Activated effector memory CD4-positive, alpha-beta T cell treated with anti-CD3 and anti-CD28 coated beads, Interleukin-2, amount 50 U/mL, for 16 hours (primary cell): ENCODE data around the gene STXBP5.

ENCODE experiments used
- DNase-seq: peaks from one replicate; pipeline ENCODE4 v3.0.0-alpha.2; 2020

STXBP5 gene

DNA sequence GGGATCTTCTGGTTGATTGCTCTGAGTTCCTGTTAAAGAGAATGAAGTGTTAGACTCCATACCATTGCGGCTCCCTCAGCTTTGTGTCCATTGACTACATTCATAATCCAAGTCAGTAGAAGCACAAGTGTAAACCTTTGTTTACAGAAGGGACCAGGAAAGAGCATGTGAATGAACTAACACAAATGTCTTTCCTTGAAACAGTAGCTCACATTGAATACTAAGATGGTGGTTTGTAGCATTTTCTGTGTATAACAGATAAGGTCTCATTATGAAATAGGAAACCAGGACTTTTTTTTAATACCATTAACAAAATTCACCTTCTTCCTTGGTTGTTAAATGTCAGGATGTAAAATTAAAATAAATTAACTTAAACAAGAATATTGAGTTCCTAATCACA, 8.4 kb downstream of the STXBP5 start:
- DNase-seq: no peak

DNA sequence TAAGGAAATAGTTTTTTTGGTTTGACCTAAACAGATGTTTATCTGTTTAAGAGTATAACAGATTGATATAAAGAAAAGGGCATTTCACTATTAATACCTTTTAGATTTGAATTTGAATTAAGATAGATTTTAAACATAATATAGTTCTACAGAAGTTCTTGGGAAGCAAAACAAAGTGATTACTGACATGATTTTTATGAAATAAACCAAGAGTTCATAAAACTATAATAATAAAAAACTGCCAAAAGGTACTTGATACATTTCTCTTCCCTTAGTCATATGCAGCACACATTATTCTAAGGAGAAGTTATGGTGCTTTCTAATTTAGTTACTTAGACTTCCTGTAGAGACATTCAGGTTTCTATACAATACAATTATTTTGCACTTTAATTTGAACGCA, 9.6 kb downstream of the STXBP5 start:
- DNase-seq: no peak

DNA sequence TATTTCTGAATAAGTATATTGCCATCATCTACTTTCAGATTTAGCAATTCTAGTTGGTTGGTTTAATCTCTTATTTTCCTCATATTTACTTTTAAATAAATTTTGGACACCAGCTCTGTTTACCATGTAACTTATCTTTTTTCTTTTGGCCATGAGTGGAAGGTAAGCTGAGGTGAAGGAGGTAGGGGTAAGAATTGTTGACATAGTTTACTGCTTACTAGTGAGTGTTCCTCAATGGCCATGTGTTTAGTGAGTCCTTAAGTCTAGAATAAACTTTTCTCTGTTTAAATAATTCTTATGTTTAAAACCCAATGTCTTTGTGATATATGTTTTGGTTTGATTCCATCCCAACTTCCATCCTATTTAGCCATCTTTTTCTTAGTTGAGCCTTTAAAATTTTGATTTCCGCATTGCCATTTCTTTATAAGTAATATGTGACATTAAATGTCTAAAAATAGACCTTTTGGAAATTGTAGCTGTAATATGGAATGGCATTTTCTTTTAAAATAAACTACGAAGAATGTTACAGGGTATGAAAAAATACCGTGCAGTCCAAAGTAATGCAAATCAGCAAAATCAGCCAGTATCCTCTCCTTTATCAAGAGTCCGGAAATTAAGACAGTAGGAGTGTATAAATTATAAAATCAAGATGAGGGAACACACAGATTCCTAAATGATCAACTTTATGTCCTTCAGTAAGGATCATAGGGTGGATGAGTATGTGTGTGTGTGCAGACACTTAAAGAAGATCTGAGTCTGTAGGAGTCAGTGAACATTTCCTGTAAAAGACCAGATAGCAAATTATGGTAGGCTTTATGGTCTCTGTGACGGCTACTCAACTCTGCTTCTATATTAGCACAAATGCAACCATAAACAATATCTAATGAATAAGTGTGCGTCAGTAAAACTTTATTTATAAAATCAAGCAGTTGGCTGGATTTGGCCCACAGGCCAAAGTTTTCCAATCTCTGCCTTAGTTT, 10.3 kb downstream of the STXBP5 start:
- DNase-seq: no peak

DNA sequence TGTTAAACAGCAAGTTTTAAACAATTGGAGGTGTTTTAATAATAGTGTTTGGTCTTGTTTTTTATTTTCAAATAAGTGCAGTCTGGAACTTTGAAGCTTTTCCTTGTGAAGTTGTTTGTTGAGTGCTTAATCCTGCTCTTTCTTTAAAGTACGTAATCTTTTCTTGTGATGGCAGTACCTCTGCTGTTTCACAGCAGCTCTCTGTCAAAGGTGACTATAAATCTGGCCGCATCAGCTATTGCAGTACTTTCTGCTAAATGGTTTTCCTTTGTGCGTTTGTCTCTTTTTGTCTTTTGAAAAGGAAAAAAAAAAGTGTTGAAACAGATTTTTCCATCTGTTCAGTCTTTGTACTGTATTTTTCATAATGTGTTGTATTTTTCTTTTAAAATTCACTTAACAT, 12.7 kb downstream of the STXBP5 start:
- DNase-seq: no peak

DNA sequence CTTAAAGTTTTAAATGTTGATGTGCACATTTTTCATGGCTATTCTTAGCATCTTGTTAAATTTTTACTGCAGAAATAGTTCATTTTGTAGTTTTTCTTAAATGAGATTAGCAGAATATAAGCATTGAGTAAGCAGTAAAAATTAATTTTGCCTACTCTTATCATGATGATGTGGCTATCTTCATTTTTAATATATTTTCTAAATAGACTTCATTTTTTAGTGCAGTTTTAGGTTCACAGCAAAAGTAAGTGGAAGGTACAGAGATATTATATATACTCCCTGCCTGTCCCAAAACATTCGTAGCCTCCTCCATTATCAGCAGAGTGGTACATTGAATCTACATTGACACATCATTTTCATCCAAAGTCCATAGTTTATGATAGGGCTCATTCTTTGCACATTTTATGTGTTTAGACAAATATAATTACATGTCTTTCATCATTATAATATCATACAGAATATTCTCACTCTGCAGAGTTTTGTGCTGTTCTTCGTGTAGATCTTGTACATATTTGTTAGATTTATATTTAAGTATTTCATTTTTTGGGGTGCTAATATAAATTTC, 13.7 kb downstream of the STXBP5 start:
- no peak for DNase-seq

DNA sequence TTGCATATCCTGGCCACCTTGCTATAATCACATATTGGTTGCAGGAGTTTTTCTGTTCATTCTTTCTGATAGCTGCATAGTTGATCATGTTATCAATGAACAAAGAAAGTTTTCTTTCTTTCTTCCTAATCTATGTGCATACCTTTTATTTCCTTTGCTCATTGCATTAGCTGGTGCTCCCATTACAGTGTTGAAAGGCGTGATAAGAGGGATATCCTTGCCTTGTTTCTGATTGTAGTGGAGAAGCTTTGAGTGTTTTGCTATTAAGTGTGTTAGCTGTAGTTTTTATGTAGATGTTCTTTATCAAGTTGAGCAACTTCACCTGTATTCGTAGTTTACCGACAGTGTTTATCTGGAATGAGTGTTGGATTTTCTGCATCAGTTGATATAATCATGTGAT, 14.6 kb downstream of the STXBP5 start:
- DNase-seq: no peak

DNA sequence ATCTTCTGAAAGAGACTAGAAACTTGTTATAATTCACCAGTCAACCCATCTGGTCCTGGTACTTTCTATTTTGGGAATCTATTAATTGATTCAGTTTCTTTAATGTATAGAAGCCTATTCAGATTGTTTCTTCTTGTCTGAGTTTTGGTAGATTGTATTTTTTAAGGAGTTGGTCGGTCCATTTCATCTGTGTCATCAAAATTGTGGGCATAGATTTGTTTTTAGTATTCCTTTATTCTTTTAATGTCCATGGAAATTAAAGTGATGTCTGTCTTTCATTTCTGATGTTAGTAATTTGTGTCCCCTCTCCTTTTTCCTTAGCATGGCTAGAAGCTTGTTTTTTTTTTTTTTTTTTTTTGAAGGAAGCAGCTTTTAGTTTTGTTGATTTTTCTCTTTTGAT, 15.2 kb downstream of the STXBP5 start:
- no peak for DNase-seq

DNA sequence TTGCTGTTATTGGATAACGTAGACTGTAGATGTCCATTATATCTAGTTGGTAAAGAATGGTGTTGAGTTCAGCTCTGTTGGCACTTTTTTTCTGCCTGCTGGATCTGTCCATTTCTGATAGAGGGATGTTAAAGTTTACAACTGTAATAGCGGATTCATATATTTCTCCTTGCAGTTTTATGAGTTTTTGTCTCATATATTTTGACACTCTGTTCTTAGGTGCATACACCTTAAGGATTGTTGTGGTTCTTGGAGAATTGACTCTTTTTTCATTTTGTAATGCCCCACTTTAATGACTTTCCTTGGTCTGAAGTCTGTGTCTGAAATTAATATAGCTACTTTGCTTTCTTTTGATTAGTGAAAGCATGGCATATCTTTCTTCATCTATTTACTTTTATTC, 16.1 kb downstream of the STXBP5 start:
- no peak for DNase-seq

DNA sequence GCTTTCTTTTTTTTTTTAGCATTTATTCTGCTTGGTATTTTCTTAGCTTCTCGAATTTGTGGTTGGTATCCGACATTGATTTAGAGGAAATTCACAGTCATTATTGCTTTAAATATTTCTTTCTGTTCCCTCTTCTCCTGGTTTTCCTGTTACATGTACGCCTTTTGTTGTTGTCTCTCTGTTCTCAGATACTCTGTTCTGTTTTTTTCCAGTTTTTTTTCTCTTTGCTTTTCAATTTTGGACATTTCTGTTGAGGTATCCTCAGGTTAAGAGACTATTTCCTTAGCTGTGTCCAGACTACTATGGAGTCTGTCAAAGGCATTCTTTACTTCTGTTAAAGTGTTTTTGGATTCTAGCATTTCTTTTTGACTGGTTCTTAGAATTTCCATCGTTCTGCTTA, 17.5 kb downstream of the STXBP5 start:
- no peak for DNase-seq

DNA sequence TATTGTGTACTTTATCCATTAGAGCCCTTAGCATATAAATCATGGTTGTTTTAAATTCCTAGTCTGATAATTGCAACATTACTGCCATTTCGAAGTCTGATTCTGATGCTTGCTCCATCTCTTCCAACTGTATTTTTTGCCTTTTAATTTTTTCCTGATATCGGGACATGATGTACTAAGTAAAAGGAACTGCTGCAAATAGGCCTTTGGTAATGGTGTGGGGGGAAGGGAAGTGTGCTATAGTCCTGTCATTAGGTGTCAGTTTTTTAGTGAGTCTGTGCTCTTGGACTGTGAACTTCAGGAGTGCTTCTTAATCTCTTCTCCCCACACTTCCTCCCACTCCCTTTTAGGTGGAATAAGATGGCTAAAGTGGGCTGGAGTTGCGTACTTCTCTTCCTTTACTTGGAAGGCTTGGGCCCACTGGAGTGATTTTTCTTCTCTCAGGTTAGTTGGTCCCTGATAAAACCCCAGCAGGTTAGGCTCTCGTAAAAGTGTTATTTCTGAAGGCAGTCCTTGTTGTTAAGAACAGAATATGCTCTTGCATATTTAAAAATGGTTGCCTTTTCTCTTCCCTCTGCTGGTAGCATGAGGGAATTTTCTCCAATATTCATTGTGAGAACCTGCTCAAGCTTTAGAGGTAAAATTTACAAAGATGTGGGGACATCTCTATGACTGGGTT, 18.1 kb downstream of the STXBP5 start:
- DNase-seq: no peak

DNA sequence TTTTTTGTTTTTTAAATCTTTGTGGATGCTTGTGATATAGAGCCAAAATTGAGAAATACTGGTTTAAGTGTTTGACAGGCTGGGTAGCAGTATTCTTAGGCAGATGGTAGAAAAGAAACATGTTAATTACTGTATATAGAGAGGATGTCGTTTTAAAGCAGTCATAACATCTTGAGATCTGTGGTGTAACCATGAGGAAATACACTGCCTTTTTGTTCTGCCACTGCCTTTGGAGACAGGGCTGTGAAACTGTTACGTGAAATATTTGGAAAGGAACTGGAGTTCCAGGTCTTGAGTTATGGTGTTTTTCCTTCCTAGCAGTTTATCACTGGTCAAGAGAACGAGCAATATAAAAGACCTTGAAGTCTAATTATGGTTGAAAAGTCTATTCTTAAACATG, 19.5 kb downstream of the STXBP5 start:
- DNase-seq: no peak

DNA sequence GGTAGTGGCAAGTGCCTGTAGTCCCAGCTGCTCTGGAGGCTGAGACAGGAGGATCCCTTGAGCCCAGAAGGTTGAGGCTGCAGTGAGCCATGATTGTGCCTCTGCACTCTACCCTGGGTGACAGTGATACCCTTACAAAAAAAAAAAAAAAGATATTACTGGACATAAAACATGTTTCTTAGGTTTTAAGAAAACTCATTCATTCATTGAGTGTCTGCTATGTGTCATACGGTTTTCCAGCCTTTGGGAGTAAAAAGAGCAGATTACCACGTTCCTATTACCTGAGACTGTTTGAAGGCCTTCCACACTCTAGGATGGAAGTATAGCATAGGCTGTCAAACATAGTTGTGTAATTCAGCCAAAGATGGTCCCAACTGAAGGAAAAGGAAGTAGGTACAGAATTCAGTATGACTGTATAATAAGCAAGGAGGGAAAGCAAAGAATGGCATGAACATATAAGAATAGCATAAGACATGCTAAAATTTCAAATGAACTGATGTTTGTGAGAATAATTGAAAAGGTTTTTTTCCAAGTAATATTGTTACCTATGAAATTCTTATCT, 22.0 kb downstream of the STXBP5 start:
- DNase-seq: no peak

DNA sequence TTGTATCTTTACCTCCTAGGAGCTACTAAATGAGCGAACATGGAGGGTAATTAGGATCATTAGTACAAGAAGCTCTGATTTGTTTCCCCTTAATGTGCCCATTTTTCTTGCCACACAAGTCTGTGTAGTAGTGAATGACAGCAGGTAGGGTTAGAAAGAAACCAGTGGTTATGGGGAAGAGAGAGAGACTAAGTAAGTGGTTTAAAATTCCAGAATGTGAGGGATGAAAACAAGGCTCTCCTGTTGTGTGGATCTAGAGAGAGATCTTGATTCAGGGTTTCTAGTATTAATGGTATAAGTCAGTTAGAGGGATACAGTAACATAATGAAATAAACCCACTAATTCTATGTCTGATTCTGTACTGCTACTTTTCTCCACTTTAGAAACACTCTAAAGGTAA, 22.7 kb downstream of the STXBP5 start:
- DNase-seq: no peak

DNA sequence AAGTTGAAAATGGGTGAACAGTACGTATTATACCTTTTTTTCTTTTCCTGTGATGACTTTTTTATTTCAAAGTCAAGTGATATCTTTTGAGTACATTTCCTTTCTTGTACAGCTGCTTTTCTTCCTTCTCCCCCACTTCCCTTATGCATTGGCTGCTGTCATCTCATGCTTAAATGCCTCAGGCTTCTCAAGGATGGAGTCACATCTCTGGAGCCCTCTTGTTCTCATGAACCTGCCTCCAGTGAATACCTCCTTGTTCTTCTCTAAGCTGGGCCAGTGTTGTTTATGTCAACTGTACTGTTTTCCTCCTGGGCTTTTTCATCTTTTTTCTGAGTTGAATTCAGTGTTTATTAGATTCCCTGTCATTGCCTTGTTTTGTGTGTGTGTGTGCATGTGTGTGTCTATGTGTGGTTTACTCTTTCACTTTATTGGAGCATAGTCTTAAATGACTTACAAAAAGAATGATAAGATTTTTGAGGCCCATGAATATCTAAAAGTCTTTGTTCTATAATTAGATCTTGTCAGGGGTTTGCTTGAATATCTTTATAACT, 23.6 kb downstream of the STXBP5 start:
- DNase-seq: no peak

DNA sequence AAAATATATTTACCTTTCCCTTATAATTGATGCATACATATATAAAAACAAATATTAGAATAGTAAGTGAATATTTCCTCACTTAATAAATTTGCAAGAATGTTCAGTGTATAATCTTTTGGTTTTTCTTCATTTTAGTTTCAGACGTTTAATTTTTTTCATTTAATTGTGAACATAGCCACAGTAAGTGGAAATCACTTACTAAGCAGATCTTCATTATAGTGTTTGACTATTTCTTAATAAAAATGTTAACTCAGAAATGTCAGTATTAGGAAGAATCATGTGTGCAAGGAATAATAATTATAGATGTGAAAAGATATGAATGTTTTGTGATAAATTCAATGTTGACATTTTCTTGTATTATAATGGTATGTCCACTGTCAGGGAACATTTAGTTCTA, 27.4 kb downstream of the STXBP5 start:
- no peak for DNase-seq

DNA sequence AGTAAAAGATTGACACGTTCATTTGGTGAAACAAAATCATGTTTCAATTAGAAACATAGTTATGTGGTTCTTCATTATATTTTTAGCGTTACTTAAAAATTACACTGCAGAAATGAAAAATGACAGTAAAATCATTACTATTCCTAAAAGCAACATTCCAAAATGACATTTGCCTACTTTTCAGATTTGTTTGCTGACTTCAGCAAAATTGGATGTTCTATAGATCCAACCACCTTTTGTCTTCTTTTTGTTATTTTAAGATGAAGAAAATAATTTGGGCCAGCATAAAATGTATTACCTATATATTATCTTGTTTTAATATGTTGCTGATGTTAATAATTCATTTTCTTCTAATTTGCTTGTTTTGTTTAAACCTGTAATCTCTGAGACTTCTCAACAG, 30.5 kb downstream of the STXBP5 start:
- no peak for DNase-seq

DNA sequence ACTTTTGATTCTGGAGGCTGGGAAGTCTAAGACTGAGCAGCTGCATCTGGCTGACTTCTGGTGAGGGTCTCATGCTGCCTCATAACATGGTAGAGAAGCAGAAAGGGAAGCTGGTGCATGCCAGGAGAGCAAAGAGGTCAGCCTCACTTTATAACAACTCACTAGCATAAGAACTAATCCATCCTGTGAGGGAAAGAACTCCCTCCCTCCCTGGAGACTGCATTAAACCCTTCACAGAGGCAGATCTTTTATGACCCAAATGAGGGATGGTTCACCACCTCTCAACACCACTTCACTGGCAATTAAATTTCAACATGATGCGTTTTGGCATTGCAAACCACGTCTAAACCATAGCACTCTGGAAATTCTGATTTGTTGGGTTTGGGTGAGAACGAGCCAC, 33.9 kb downstream of the STXBP5 start:
- DNase-seq: no peak

DNA sequence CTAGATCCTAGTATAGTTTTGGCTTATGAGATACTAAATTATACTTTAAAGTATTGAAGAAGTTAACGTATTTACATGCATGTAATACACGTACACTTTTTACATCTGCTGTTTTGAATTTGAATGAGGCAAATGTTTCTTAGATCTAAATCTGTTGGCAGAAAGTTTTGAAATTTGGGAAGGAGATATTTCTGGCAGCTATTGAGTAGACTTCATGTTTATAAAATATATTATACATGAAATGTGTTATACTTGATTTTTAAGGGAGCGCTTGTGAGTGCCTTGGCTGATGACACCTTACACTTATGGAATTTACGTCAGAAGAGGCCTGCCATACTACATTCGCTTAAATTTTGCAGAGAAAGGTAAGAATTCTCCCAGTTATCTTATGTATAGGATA, 34.7 kb downstream of the STXBP5 start:
- DNase-seq: no peak

DNA sequence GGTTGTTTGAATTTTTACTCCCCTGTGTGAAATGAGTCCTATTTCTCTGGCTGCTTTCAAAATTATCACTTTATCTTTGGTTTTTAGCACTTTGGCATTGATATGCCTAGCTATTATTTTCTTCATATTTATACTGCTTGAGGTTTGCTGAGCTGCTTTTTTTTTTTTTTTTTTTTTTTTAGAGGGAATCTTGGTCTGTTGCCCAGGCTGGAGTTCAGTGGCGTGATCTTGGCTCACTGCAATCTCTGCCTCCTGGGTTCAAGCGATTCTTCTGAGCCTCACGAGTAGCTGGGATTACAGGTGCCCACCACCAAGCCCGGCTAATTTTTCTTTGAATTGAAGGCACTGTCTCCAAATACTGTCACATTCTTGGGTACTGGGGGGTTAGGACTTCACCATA, 40.6 kb downstream of the STXBP5 start:
- DNase-seq: no peak

DNA sequence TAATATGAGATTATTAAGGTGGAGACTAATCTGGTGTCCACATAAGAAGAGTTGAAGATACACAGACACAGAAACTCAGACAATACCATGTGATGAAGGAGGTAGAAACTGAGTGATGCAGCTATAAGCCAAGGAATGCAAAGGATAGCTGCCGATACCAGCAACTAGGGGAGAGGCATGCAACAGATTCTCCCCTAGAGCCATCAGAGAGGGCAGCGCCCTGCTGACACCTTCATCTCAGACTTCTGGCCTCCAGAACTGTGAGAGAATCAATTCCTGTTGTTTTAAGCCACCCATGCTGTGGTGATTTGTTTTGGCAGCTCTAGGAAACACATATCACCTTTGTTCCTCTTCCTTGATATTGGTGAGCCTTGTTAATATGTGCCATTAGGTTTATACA, 41.5 kb downstream of the STXBP5 start:
- DNase-seq: no peak

DNA sequence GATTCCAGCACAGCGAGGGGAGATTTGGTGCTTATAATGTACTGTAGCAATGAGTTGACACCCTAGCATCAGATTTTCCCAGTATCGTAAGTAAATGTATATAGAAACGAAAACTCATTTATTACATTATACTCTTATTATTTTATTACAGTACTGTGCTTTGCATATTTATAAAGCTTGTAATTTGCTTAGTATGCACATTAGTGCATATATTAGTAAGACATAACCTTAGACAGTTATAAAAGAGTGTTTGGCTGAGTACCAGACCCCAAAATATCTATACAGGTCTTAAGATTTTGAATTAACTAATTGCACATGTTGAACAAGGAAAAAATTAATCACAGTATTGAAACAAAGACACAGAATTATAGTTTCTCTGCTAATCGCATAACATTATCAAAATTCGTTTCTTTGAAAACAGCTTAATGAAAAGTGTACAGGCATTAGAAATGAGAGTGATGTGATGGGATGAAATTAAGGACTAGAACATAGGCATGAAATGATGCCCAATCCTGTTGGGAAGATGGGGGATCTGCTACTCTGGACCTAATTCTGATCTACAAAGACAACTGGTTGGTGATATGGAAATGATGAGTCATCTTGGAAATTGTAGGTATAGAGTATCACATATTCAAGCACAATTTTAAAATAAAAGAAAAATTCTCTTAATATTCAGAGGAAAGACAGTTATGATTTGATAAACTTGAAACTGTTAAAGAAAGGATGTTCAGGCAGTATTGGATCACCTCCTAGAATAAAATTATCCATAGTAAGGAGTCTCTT, 42.8 kb downstream of the STXBP5 start:
- no peak for DNase-seq

DNA sequence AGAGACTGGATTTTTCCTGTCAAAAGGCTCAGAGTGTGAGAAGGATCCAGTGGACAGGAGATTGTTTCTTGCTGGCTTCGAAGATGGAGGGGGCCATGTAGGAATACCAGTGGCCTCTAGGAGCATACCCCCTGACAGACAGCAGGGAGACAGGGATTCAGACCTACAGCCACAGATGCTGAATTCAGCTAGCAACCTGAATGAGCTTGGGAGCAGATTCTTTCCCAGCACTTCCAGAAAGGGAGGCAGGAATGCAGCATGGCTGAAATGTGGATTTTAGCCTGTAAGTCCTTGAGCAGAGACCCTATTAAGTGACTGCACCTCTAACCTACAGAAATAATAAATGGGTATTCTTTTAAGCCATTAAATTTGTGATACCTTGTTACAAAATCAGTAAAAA, 44.6 kb downstream of the STXBP5 start:
- DNase-seq: no peak

DNA sequence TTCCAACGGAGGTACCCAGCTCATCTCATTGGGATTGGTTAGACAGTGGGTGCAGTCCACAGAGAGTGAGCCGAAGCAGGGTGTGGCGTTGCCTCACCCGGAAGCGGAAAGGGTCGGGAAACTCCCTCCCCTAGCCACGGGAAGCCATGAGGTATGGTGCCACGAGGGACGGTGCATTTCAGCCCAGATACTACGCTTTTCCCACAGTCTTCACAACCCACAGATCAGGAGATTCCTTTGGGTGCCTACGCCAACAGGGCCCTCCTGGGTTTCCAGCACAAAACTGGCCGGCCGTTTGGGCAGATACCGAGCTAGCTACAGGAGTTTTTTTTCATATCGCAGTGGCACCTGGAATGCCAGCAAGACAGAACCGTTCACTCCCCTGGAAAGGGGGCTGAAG, 46.9 kb downstream of the STXBP5 start:
- DNase-seq: no peak
